Keratinocyte (primary cell): ENCODE measurements around the gene FNDC3B. TPM values are rescaled to one million over a fixed set of nuclear protein-coding genes. Genes with fewer than 3 reads are reported as not detected.

Source experiments
- DNase-seq: peaks from one replicate; pipeline ENCODE4 v3.0.0-alpha.2; 2011; ENCODE audit warnings: low read depth, missing footprints, low spot score
- FAIRE-seq: peaks from 2 replicates; lab custom pipeline; 2011; peaks lifted over from hg19 to GRCh38; lab: Jason Lieb, UNC
- H2AFZ ChIP-seq: 2 replicates; pipeline ENCODE4 v1.6.0; 2012; ENCODE audit warnings: low read length, control low read depth, inconsistent platforms; ENCODE audit not compliant: control insufficient read depth
- H3K27ac ChIP-seq: 2 replicates; pipeline ENCODE4 v1.5.1; 2011; ENCODE audit warnings: low read length; ENCODE audit not compliant: control insufficient read depth, insufficient read depth
- H3K27me3 ChIP-seq: 3 replicates; pipeline ENCODE4 v1.6.0; 2011; ENCODE audit warnings: low read length; ENCODE audit not compliant: control insufficient read depth, insufficient read depth; ENCODE audit errors: extremely low read depth
- H3K36me3 ChIP-seq, 2 experiments: 2 replicates in 1 of 2; 3 replicates in 1 of 2; pipeline ENCODE4 v1.5.1; 2011; ENCODE audit warnings: low read length in 2 of 2, mild to moderate bottlenecking in 1 of 2; ENCODE audit not compliant: control insufficient read depth in 2 of 2, insufficient read depth in 2 of 2; ENCODE audit errors: extremely low read depth in 1 of 2
- H3K4me1 ChIP-seq: 3 replicates; pipeline ENCODE4 v1.5.1; 2011; ENCODE audit warnings: low read length; ENCODE audit not compliant: control insufficient read depth, insufficient read depth; ENCODE audit errors: extremely low read depth
- H3K4me2 ChIP-seq: 3 replicates; pipeline ENCODE4 v1.6.0; 2011; ENCODE audit warnings: low read depth, low read length; ENCODE audit not compliant: control insufficient read depth, insufficient read depth; ENCODE audit errors: extremely low read depth
- H3K4me3 ChIP-seq, 3 experiments: fragments of 200-600 bp in 1 of 3; sonication (generic) in 1 of 3; 2 replicates in 2 of 3; 3 replicates in 1 of 3; pipeline ENCODE4 v1.5.1; 2011 to 2016; ENCODE audit warnings: low read length in 3 of 3, mild to moderate bottlenecking in 3 of 3, control low read depth in 2 of 3, inconsistent platforms in 1 of 3, low read depth in 1 of 3, mixed read lengths in 1 of 3, mixed run types in 1 of 3, moderate library complexity in 1 of 3; ENCODE audit not compliant: control insufficient read depth in 2 of 3, insufficient read depth in 2 of 3; ENCODE audit errors: extremely low read depth in 1 of 3
- H3K79me2 ChIP-seq: 2 replicates; pipeline ENCODE4 v1.6.0; 2012; ENCODE audit warnings: low read length; ENCODE audit not compliant: control insufficient read depth, insufficient read depth
- H3K9ac ChIP-seq: 3 replicates; pipeline ENCODE4 v1.6.0; 2011; ENCODE audit warnings: low read length; ENCODE audit not compliant: control insufficient read depth, insufficient read depth; ENCODE audit errors: extremely low read depth
- H3K9me1 ChIP-seq: 3 replicates; pipeline ENCODE4 v1.6.0; 2011; ENCODE audit warnings: low read length; ENCODE audit not compliant: control insufficient read depth, insufficient read depth; ENCODE audit errors: extremely low read depth
- H3K9me3 ChIP-seq: 2 replicates; pipeline ENCODE4 v1.5.1; 2012; ENCODE audit warnings: low read depth, low read length; ENCODE audit not compliant: control insufficient read depth
- H4K20me1 ChIP-seq: 3 replicates; pipeline ENCODE4 v1.6.0; 2011; ENCODE audit warnings: low read length; ENCODE audit not compliant: control insufficient read depth, insufficient read depth; ENCODE audit errors: extremely low read depth
- CTCF ChIP-seq, 3 experiments: IDR thresholded peaks in 1 of 3; conservative IDR thresholded peaks in 1 of 3; optimal IDR thresholded peaks in 1 of 3; 2 replicates in 2 of 3; 3 replicates in 1 of 3; pipeline versions ENCODE3 to v1.5.1; 2011; ENCODE audit warnings: low read length in 3 of 3, mild to moderate bottlenecking in 3 of 3, moderate library complexity in 2 of 3, control low read depth in 1 of 3, inconsistent platforms in 1 of 3; ENCODE audit not compliant: insufficient read depth in 2 of 3; ENCODE audit errors: extremely low read depth in 1 of 3
- EZH2 ChIP-seq: IDR thresholded peaks from one replicate; pipeline ENCODE4 v1.6.1; 2012; ENCODE audit warnings: inconsistent platforms, mild to moderate bottlenecking, low read length, moderate library complexity
- dilution Hi-C: fragments of 300-500 bp; cut with MboI; formaldehyde crosslinking; loops from one replicate; pipeline ENCODE4 v1.7.0; 2020; ENCODE audit warnings: low sequenced_read_pairs; ENCODE audit not compliant: extremely low pct_ligation_motif_present
- polyA plus RNA-seq, 5 experiments: library from polyadenylated mRNA; depleted of rRNA in 3 of 5; stranded (reverse) in 3 of 5; stranded (forward) in 1 of 5; unstranded in 1 of 5; fragments of >200 nt; gene quantifications; 1 replicate in 1 of 5; 2 replicates in 3 of 5; 3 replicates in 1 of 5; pipeline versions ENCODE4 v1.2.1 to v1.2.3, GENCODE V29; 2011 to 2012; ENCODE audit warnings: missing spikeins in 2 of 5, low read depth in 1 of 5, low replicate concordance in 1 of 5

Gene FNDC3B
- polyA plus RNA-seq, 1 donor (not counting 4 experiments of a cell fraction or from before 2014, with no cell fraction given): 31.4 TPM

- no peaks in the 10 kb centered on the region for H4K20me1 ChIP-seq
- H3K4me2 ChIP-seq: peak overlapping the region; percentile 69
Observed at GRCh38 chr3:172201136-172201869, 161.9 kb downstream of the FNDC3B start.

GRCh38 chr3:172201870-172202236, 162.5 kb downstream of the FNDC3B start:
- DNase-seq (no peak), FAIRE-seq (no peak)
- Histone ChIP-seq H3K9me3 (no peaks in the 10 kb centered on the region), H3K36me3 (peaks cover 0 to 2% of the 10 kb centered on the region in 2 experiments), H3K27me3 (no peaks in the 10 kb centered on the region), H4K20me1 (no peaks in the 10 kb centered on the region), H3K9ac (no peak overlapping the region), H3K79me2 (peaks cover 61% of the 10 kb centered on the region), H3K4me1 (peaks cover 30% of the 10 kb centered on the region), H3K4me2 (peak overlapping the region; percentile 69), H3K4me3 (no peak overlapping the region), H3K9me1 (no peaks in the 10 kb centered on the region), H3K27ac (peak overlapping the region; percentile 79), H2AFZ (no peak overlapping the region)
- TF ChIP-seq EZH2 (no peak), CTCF (optimal IDR thresholded peaks at IDR 0.05 in 1 of 3, IDR thresholded peaks at IDR 0.05 in 1 of 3, conservative IDR thresholded peaks at IDR 0.05 in 1 of 3; ENCODE audit: extremely low read depth in 1 of 3, insufficient read depth in 2 of 3, low read length in 3 of 3) (no peak)
- dilution Hi-C loops: no loop called here

More at GRCh38 chr3:172201136-172201869, 161.9 kb downstream of the FNDC3B start:
- peak overlapping the region; percentile 79 for H3K27ac ChIP-seq
- peak overlapping the region in 1 of 3 experiments; percentile 24 for H3K4me3 ChIP-seq
- DNase-seq: no peak
- H3K4me1 ChIP-seq: peaks cover 30% of the 10 kb centered on the region
- no peaks in the 10 kb centered on the region for H3K9me1 ChIP-seq
- H2AFZ ChIP-seq: no peak overlapping the region
- H3K36me3 ChIP-seq: peaks cover 0 to 2% of the 10 kb centered on the region in 2 experiments
- peaks cover 65% of the 10 kb centered on the region for H3K79me2 ChIP-seq
- no peaks in the 10 kb centered on the region for H3K9me3 ChIP-seq
- H3K27me3 ChIP-seq: no peaks in the 10 kb centered on the region
- peak overlapping the region; percentile 34 for H3K9ac ChIP-seq
- dilution Hi-C loops: no loop called here
- peak; percentile 69 for FAIRE-seq
- TF ChIP-seq EZH2: no peak
- TF ChIP-seq CTCF (optimal IDR thresholded peaks at IDR 0.05 in 1 of 3, IDR thresholded peaks at IDR 0.05 in 1 of 3, conservative IDR thresholded peaks at IDR 0.05 in 1 of 3; ENCODE audit: extremely low read depth in 1 of 3, insufficient read depth in 2 of 3, low read length in 3 of 3): no peak
